Urothelium cell line (cell line): ENCODE results near the gene USP7.
A peak's percentile ranks its signal among the peaks of the same experiment; 100 is the strongest.

Experiments
- DNase-seq: peaks from one replicate; pipeline ENCODE4 v3.0.0; 2011; ENCODE audit warnings: low spot score, mixed read lengths
- FAIRE-seq: peaks from 2 replicates; lab custom pipeline; 2011; peaks lifted over from hg19 to GRCh38; lab: Jason Lieb, UNC

Gene USP7

DNA sequence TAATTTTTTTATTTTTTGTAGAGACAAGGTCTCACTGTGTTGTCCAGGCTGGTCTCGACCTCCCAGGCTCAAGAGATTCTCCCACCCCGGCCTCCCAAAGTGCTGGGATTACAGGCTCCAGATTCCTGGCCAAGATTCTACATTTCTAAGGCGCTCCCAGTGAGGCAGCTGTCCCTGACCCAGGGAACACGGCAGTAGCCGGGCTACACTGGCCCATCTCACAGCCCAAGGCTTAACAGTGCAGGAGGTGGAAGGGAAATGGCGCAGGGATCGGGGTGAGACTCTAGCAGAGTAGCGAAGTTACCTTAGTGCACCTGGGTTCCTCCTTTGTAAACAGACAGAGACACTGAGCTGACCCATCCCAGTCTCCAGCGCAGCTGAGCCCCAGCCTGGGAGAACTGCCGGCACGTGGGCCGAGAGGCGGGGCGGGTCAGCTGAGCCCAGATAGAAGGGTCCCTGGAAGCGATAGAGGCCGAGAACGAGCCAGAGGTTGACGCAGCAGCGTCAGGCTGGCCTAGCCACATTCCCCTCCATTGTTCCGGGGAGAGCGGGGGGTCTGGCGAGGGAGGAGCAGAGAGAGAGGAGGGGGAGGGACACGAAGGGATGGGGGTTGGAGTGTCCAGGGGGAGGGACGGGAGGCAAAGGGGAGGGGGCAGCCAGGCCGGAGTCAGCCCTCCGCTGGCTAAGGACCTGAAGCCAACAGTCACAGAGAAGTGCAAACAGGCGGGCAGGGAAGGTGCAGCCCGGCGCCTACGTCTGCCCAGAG lies 97.4 kb downstream of the USP7 start:
- no peak for DNase-seq
- FAIRE-seq, result no peak

DNA sequence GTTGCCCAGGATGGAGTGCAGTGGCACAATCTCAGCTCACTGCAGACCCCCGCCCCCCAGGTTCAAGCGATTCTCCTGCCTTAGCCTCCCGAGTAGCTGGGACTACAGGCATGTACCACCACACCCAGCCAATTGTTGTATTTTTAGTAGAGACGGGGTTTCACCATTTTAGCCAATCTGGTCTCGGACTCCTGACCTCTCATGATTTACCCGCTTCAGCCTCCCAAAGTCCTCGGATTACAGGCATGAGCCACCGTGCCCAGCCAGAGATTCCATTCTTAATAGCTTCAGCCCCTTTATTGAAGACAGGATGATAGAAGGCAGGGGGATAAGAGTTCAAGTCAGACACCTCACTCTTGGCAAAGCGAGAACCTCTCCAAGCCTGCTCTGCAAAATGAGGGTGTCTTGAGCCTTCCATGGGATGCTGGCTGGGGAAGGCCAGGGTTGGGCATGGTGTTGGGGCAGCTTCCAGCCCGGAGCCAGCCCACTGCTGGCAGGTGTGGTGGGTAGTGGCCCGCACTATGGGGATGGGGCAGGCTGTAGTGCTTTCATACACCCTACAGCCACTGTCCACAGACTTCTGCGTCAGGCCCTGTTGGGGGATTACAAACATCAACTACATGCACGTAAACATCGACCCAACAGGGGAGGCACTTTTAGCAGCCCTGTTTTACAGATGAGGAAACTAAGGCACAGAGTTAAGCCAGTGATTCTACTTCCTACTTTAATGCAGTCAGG lies 98.4 kb downstream of the USP7 start:
- FAIRE-seq, result no peak

DNA sequence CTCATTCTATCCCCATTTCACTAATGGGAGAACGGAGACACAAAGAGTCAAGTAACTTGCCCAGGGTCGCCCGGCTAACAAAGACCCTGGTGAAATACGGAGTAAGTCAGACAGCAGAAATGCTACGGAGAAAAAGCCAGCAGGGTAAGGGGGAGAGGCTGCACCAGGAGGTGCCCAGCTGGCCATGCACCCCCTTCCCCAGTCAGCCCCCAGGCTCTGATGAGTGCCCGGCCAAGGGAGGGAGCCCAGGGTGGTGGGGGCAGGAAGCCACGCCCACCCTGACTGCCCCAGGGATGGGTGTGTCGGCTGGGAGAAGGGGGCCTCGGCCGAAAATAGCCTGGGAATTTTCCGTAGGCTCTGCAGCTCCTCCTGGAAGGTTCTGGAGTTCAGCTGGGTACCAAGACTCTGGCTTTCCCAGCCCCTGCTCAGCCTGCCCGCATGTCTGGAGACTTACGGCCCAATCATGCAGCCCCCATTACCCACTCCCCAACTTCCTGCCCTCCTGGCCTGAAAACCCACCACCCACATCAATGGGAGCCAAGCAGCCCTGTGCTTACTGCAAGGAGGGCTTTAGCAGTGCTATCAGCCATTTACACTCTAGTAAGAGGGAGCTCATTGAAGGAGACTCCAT lies 99.1 kb downstream of the USP7 start:
- DNase-seq (no peak), FAIRE-seq (no peak)

More for the DNA sequence above, 98.4 kb downstream of the USP7 start:
- DNase-seq, result no peak

DNA sequence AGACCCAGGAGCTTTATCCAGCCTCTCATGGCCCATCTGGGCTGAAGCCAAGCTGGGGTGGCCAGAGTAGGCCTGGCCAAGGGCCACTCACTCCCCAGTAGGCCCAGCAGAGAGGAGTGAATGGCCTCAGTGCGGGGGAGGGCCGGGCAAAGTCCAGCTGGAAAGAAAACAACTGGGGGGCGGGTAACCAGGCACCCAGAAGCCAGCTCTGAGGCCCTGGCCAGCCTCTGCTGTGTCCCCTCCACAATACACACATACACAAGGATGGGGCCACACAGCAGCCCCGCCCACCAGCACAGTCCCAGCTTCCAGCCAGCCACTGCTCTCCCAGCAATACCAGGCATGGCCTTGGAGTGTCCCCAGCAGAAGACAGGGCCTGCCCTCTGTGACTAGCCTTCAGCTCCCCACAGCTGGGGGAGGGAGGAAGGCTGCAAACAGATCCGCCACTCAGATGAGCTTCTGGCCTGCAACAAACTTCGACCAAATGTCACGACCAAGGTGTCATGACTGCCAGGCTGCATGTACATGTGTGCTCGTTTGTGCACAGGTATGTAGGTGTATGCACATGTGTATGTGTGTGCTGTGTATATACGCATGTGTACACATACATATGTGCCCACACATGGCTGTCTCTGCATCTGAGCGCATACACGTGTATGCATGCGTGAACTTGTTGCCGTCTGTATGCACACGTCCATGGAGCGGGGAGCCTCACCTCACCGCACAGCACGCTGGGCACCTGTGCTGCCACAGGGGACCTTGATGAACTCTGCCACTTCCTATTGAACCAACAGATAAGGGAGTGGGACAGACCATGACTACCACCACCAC lies 99.9 kb downstream of the USP7 start:
- DNase-seq (no peak), FAIRE-seq (peak; percentile 55)

DNA sequence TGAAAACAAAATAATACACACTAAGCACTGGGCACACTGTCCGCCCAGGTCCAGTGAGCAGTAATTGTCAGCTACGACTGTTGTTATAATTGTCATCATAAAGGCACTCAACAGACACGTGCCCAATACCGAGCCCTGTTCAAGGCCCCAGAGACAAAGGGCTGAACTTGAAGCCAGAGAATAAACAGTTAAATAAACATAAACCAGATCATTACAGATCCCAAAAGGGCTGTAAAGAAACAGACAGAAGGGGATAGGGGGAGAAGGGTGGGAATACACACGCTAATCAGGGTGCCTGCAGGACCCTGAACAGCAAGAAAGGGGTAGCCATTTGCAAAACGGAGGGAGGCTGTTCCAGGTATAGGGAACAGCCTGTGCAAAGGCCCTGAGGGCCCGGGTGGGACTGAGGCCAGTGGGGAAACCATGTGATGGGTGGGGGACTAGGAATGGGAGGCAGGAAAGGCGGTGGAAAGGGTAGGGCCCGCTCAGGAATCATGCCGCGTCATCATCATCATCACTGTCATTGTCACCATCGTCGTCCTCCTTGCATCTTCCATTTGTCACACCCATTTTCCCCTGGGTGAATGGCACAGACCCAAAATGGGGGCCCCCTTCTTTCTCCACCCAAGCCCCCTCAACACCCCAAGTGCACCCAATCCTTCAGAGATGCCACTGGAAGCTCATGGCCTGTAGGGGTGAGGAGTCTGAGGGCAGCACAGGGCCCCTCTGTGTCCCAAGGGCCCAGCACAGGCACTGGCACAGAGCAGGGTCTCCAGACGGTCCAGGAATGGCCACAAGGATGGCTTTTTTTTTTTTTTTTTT lies 101.2 kb downstream of the USP7 start:
- FAIRE-seq (no peak), DNase-seq (no peak)

DNA sequence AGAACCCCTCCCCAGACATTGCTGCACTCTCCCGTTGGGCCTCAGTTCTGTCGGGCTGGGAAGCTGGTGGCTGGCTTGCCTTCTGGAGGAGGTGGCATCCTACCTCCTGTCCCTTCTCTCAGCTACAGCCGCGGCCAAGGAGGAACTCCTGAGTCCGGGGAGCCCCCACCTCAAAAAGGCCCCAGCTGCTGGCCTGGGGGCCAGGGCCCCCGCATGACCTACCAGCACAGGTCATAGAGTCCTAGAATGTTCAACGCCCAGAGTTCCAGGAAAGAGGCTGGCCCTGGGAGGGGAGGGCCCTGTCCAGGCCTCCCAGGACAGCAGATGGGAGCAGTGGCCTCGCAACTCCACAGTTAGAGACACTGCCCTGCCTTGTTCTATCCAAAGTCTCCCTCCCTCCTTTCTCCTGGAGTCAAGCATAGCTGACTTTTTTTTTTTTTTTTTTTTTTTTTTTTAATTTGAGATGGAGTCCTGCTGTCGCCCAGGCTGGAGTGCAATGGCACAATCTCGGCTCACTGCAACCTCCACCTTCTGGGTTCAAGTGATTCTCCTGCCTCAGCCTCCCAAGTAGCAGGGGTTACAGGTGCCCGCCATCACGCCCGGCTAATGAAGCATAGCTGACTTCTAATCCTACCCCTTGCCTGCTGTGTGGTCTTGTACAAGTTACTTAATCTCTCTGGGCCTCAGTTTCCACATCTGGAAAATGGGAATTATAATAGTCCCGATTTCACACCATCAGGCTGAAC lies 102.0 kb downstream of the USP7 start:
- FAIRE-seq (no peak), DNase-seq (no peak)

DNA sequence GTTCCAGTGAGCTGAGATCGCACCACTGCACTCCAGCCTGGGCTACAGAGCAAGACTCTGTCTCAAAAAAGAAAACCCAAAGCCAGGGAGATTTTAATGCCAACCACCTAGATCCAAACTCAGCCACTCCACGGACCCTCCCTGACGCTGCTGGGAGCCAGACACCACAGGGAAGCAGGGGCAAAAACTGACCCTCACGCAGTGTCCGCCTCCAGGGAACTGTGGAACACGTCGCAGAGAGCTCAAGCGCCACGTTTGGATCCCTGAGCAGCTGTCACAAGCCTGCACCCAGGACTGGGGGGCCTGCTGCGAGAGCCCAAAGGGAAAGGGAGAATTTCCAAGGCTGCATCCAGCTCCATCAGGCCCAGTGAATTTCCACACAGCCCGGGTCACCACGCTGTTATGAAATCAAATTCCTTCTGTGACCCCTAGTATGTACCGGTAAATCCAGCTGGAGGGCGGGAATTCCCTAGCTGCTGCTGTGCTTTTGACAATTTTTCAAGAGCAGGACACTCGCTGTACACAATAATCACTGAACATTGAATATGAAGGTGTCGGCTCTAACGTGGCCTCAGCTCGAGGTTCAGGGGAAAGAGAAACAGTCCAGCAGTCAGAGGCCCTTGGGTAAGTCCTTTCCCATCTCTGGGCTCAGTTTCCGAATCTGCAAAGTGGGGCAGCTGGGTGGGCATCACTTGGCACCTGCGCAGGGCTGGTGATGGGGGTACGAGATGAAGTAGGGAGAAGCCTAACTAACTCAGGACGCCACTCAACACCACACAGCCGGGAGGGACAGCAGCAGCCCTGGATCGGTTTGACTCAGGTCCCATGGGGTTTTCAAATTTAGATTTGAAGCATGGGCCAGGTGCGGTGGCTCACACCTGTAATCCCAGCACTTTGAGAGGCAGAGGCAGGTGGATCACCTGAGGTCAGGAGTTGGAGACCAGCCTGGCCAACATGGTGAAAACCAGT lies 103.5 kb downstream of the USP7 start:
- FAIRE-seq (no peak), DNase-seq (no peak)

DNA sequence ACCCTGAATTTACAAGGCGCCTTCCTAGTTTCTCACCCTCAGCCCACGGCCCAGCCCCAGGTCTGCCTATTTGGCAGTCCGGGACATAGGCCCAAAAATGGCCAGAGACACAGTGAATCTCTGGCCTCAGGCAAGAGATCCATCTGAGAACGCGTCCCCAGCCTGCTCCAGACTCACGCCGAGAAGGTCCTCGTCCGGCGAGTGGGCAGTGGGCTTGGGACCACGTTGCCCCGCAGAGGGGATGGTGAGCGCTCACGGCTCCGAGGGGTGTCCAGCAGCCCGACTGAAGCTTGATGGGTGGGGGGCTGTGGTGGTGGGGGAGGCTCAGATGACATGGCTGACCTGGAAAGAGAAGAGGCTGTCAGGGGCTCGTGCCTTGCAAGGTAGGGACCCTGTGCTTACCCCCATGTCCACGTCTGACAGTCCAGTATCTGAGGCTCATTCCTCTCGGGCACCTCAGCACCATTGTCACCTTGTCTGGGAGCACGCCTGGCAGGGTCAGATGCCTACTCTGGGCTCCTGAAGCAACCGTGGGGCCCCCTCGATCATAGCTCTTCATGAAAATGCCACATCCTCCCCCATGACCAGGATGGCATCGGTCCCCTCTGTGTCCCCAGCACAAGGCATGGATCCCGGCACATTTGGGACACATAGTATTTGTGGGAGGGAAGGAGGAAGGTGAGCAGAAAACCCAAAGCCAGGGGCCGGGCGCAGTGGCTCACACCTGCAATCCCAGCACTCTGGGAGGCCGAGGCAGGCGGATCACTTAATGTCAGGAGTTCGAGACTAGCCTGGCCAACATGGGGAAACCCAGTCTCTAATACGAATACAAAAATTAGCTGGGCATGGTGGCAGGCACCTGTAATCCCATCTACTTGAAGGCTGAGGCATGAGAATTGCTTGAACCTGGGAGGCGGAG lies 104.5 kb downstream of the USP7 start:
- FAIRE-seq (no peak), DNase-seq (no peak)

DNA sequence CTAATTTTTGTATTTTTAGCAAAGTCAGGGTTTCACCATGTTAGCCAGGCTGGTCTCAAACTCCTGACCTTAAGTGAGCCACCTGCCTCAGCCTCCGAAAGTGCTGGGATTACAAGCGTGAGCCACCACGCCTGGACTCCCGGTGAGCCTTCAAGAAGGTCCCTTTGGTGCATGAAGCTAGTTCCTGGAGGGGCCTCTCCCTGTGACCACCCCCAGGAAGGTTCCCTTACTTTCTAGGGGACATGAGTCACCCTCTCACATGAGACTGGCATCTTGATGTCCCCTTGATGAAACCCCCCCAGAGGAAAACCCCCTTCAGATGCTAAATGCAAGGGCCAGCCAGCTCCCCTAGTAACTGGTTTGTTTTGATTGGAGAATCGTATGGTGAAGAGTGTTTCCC lies 107.7 kb downstream of the USP7 start:
- DNase-seq (no peak), FAIRE-seq (no peak)

DNA sequence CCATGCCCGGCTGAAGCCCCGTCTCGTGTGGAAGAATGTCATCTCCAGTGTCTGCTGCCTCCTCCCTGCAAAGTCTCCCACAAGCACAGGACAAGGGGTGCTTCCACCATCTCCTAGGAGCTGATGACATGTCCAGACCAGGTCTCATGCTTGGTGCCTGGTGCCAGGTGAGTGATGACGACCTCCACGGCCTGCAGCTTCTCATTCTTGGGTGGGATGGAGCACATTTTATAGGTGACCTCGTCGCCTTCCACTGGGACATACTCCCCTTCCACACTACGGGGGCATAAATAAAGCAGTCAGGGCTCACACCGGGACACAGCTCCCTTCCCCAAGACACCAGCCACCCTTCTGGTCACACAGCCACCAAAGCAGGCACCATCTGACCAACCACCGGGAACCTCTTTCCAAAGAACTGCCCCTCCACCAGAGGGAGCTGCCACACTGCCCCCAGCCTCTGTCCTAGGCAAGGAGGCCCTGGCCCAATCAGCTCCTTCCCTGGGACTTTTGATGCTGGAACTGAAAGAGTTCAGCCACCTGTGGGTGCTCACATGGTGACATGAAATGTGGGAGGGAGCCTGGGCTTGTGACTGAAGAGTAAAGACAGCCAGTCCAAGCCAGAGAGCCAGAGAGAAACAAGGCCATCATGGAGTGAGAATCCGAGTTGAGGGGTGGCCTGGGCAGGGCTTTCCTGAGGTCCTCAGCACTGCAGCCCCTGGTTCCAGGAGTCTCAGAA lies 108.5 kb downstream of the USP7 start:
- no peak for FAIRE-seq
- DNase-seq, result no peak

DNA sequence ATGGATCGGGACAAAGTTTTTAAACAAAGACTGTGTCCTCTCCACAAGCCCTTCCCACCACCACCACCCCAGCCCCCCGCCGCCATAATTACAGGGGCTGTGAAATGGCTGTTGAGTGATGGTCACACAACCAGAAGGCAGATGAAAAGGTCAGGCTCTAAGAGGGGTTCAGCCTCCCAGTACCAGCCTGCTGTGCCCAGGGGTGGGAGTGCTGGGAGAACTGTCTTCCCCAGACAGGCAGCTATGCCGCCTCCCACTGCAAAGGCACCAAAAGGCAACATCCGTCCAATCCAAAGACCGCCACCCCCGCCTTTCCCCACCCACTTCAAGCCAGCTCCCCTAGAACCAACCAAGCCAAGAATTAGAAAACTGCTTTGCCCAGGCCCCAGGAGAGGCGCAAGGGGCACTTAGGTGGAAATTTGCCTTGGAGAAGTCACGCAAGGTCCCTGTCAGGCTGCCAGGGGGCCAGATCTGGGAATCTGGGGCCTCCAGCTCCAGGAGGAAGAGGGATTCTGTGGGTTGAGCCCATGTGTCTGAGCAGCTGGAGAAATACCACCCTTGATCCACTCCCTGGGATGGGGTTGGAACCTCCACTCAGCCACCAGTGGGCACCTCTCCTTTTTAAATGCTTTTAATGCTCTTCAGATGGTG lies 109.3 kb downstream of the USP7 start:
- DNase-seq, result no peak
- no peak for FAIRE-seq

DNA sequence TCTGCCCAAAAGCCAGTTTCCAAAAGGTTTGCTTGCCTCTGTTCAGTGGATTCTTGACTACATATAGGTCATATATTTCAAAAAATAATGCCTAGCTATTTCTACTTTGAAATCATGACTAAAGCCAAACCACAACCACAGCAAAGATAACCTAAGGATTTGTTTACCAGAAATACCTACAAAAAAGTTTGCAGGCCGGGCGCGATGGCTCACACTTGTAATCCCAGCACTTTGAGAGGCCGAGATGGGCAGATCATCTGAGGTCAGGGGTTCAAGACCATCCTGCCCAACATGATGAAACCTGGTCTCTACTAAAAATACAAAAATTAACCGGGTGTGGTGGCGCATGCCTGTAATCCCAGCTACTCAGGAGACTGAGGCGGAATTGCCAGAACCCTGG lies 110.1 kb downstream of the USP7 start:
- FAIRE-seq (no peak), DNase-seq (no peak)

DNA sequence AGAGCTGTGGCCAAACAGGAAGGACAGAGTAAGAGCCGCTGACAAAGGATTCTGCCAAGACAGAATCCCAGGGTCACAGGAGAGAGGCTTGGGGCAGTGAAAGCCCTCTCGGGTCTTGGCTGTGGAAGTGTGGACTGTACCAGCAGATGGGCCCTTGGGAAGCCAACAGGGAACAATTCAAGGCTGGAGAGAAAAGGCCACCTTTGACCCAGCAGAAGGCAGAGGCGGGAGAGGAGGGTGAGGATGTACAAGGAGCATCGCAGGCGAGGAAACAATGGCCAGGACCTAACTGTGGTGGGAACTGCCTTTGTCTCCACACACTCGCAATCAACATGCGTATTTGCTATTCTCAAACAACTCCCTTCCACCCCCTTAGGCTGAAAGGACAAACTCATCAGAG lies 110.6 kb downstream of the USP7 start:
- DNase-seq (no peak), FAIRE-seq (no peak)

DNA sequence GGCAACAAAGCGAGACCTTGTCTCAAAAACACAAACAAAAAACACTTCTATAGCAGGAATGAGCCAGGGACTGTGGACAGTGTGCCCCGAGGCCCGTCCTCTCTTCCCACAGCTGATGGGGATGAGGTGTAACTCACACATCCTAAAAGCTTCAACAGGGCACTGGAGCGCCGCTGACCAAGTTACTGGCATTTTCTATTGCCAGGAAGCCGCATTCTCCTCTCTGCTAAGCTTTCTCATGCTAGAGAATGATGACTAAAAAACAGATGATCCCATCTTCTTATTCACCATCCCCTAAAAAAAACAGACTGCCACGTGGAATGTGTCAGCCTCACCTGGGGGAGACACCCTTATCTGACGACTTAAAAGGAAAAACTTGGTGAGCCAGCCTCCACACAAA lies 111.2 kb downstream of the USP7 start:
- DNase-seq (no peak), FAIRE-seq (no peak)

DNA sequence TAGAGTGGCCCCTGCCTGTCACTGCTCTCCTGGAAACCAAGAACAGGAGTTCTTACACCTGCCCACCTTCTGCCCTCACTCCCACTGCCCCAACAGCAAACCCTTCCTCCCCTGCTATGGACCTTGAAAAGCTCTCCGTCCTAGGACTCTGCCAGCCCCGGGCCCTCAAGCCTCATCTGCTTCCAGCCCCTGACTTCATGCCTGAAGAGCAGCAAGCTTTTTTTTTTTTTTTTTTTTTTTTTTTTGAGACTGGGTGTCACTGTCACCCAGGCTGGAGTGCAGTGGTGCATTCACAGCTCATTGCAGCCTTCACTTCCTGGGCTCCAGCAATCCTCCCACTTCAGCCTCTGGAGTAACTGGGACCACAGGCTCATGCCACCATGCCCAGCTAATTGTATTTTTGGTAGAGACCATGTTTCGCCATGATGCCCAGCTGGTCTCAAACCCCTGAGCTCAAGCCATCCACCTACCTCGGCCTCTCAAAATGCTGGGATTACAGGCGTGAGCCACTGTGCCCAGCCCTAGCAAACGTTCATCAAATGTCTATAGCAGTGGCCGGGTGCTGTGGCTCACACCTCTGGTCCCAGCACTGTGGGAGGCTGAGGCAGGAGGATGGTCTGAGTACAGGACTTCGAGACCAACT lies 111.8 kb downstream of the USP7 start:
- DNase-seq (no peak), FAIRE-seq (no peak)
